Bronchial epithelial cell (primary cell): ENCODE measurements around the gene SLC8A1. TPM values are rescaled to one million over a fixed set of nuclear protein-coding genes. Genes with fewer than 3 reads are reported as not detected.

ENCODE experiments used
- DNase-seq: peaks from one replicate; pipeline ENCODE4 v3.0.0-alpha.2; 2010; ENCODE audit warnings: low read depth
- FAIRE-seq: peaks from 2 replicates; lab custom pipeline; 2011; peaks lifted over from hg19 to GRCh38; lab: Jason Lieb, UNC
- H3K27me3 ChIP-seq: 2 replicates; pipeline ENCODE4 v1.5.1; 2011; ENCODE audit warnings: low read length; ENCODE audit not compliant: control insufficient read depth, insufficient read depth
- H3K36me3 ChIP-seq: 2 replicates; pipeline ENCODE4 v1.5.1; 2011; ENCODE audit warnings: low read length; ENCODE audit not compliant: control insufficient read depth, insufficient read depth
- H3K4me3 ChIP-seq: 2 replicates; pipeline ENCODE4 v1.5.1; 2011; ENCODE audit warnings: mild to moderate bottlenecking, low read depth, low read length, control low read depth
- total RNA-seq: library from RNA; depleted of rRNA; stranded (reverse); fragments of >200 nt; gene quantifications from 2 replicates; pipeline ENCODE4 v1.2.1, GENCODE V29; 2014
- TF ChIP-seq, protein P1 (sequence below): IDR thresholded peaks from 2 replicates; pipeline ENCODE4 v1.5.1; 2011; ENCODE audit warnings: mild to moderate bottlenecking, moderate library complexity, low read length, control low read depth, inconsistent platforms; ENCODE audit not compliant: insufficient read depth, severe bottlenecking

The SLC8A1 gene
- total RNA-seq, 1 donor from 2014 or later: 3.7 TPM

DNA sequence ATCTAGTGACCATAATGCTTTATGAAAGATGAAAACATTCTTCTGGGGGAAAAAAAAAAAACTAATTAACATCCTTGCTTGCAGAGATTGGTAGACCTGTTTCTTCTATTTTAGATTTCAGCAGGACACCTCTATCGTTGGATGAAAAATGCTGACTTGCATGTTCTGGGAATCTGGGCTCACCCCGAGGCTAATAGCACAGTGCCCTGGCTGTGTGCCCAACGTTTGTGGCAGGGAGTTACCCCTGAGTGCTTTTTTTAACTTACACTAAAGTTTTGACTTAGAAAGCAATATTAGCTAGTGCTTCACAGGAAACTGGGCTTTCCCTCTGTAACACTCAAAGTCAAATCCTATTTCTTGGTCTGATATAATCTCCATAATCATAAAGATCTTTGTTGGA lies 233.2 kb downstream of the SLC8A1 start:
- H3K4me3 ChIP-seq: no peak overlapping the region
- FAIRE-seq: no peak
- H3K36me3 ChIP-seq: no peaks in the 10 kb centered on the region
- DNase-seq: no peak
- TF ChIP-seq, protein P1, sequence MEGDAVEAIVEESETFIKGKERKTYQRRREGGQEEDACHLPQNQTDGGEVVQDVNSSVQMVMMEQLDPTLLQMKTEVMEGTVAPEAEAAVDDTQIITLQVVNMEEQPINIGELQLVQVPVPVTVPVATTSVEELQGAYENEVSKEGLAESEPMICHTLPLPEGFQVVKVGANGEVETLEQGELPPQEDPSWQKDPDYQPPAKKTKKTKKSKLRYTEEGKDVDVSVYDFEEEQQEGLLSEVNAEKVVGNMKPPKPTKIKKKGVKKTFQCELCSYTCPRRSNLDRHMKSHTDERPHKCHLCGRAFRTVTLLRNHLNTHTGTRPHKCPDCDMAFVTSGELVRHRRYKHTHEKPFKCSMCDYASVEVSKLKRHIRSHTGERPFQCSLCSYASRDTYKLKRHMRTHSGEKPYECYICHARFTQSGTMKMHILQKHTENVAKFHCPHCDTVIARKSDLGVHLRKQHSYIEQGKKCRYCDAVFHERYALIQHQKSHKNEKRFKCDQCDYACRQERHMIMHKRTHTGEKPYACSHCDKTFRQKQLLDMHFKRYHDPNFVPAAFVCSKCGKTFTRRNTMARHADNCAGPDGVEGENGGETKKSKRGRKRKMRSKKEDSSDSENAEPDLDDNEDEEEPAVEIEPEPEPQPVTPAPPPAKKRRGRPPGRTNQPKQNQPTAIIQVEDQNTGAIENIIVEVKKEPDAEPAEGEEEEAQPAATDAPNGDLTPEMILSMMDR: no peak
- no peaks in the 10 kb centered on the region for H3K27me3 ChIP-seq

DNA sequence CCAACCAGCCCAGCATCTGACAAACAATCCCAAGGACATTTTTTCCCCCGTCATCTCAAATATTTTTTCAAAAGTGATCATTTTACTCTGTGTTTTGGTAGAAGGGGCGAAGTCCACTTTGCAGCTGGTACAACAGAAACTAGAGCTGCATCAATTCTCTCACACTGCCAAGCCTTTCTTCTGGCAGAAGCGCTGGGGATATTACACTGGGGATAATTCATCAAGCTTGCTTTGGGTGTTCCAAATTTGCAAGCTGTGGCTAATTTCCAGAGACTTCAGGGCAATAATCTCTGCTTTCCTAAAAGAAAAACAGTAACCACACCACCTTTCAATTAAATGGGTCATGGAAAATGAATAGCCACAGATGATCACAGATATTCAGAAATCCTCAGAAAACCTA lies 238.3 kb downstream of the SLC8A1 start:
- Histone ChIP-seq H3K36me3 (no peaks in the 10 kb centered on the region), H3K27me3 (no peaks in the 10 kb centered on the region), H3K4me3 (no peak overlapping the region)
- TF ChIP-seq, protein P1: no peak
- FAIRE-seq (no peak), DNase-seq (no peak)

DNA sequence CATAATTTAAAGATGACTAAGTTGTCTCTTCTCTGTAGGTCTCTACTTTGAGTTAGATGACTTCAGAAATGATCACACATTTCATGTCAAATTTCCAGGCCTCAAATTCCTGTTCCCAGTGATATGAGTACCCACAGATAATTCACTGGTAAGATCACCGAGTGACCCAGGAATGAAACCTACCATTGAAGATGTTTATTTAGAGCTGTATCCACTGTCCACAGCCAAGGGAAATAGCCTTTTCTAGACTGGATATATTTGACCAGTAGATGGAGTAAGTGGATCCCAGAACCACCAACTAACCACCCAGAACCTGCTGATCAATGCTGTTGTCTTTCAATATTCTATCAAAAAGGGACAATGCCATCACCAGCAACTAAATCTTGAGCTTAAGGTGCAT lies 238.8 kb downstream of the SLC8A1 start:
- Histone ChIP-seq H3K36me3 (no peaks in the 10 kb centered on the region), H3K4me3 (no peak overlapping the region), H3K27me3 (no peaks in the 10 kb centered on the region)
- TF ChIP-seq, protein P1: peak; percentile 37
- no peak for DNase-seq
- FAIRE-seq: no peak

DNA sequence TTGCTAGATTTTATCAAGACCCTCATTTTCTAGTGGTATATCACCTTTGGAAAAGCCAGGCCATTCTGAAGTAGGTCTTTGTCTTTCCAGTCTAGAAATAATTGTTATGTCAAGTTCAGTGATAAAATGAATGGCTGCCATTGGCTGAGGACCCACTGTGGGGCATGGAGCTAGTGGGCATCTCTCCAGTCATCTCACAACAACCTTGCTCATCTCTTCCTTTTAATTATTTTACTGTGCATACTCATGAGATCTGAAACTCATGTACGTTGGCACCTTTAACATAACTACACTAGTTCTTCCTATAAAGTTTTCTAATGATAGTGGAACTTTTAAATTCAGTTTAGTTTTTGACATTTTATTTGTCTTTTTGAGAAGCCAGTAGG lies 240.9 kb downstream of the SLC8A1 start:
- H3K36me3 ChIP-seq: no peaks in the 10 kb centered on the region
- no peak for FAIRE-seq
- H3K27me3 ChIP-seq: no peaks in the 10 kb centered on the region
- no peak for DNase-seq
- TF ChIP-seq, protein P1: no peak
- no peak overlapping the region for H3K4me3 ChIP-seq

GRCh38 chr2:40210344-40210967 lies 241.4 kb downstream of the SLC8A1 start:
- Histone ChIP-seq H3K36me3 (no peaks in the 10 kb centered on the region), H3K4me3 (no peak overlapping the region), H3K27me3 (no peaks in the 10 kb centered on the region)
- FAIRE-seq: no peak
- TF ChIP-seq, protein P1: no peak
- no peak for DNase-seq

- Histone ChIP-seq H3K4me3 (no peak overlapping the region), H3K36me3 (no peaks in the 10 kb centered on the region), H3K27me3 (no peaks in the 10 kb centered on the region)
- TF ChIP-seq, protein P1: no peak
- DNase-seq (no peak), FAIRE-seq (no peak)
Measured at GRCh38 chr2:40209761-40210160, 242.1 kb downstream of the SLC8A1 start.
